ENCODE results near the gene HECW1.

Gene HECW1

GRCh38 chr7:43437001-43437400, 324.6 kb downstream of the HECW1 start (continued):
- no peak for TF ChIP-seq ZBTB6 (tag by site-specific recombination; IDR thresholded peaks at IDR 0.05)
- no peak for TF ChIP-seq ZNF398 (tag by site-specific recombination; IDR thresholded peaks at IDR 0.05)
- TF ChIP-seq ZNF548 (tag by site-specific recombination; IDR thresholded peaks at IDR 0.05), result no peak
- TF ChIP-seq PATZ1 (tag by site-specific recombination; IDR thresholded peaks at IDR 0.05), result no peak
- no peak for TF ChIP-seq ZNF837 (tag by site-specific recombination; IDR thresholded peaks at IDR 0.05)
- TF ChIP-seq ZNF280C (tag by site-specific recombination; IDR thresholded peaks at IDR 0.05), result no peak
- TF ChIP-seq GLIS2 (tag by site-specific recombination; IDR thresholded peaks at IDR 0.05), result no peak
- TF ChIP-seq CTCF (tag by site-specific recombination; IDR thresholded peaks at IDR 0.05), result no peak
- no peak for TF ChIP-seq BCL6B (tag by site-specific recombination; IDR thresholded peaks at IDR 0.05)
- TF ChIP-seq ZBTB48 (tag by site-specific recombination; IDR thresholded peaks at IDR 0.05), result no peak
- TF ChIP-seq ZNF654 (tag by site-specific recombination; IDR thresholded peaks at IDR 0.05; ENCODE audit: low read depth), result no peak
- no peak for TF ChIP-seq ZSCAN30 (tag by site-specific recombination; IDR thresholded peaks at IDR 0.05)

- Histone ChIP-seq H3K27ac (ENCODE audit: extremely low read depth, low read depth, low read length) (no peak overlapping the region), H3K36me3 (ENCODE audit: control insufficient read depth in 2 of 2, insufficient read depth in 1 of 2, low read length in 2 of 2) (no peaks in the 10 kb centered on the region), H3K4me3 (ENCODE audit: low read depth, low read length) (no peak overlapping the region), H3K9me3 (ENCODE audit: control insufficient read depth, insufficient read depth, low read depth, low read length) (no peaks in the 10 kb centered on the region), H3K4me1 (ENCODE audit: control insufficient read depth, insufficient read depth, low read length) (no peaks in the 10 kb centered on the region)
- ChIA-PET CTCF (interaction anchor here (0.7 to 5.5 kb wide), 29 partner anchors 10 to 1498 kb away, joined by 3 to 45 read pairs (median 4); partner anchors contain the start of genes MRPL32 and PSMA2), POLR2A (interaction anchor here (1.2 kb wide), 1 partner anchor 144 kb away, joined by 3 read pairs; the partner anchor contains the start of gene STK17A)
- TF ChIP-seq ZNF664 (tag by site-specific recombination; IDR thresholded peaks at IDR 0.05), result no peak
- no peak for TF ChIP-seq ZBTB10 (tag by site-specific recombination; IDR thresholded peaks at IDR 0.05)
- no peak for TF ChIP-seq ZNF112 (tag by site-specific recombination; IDR thresholded peaks at IDR 0.05)
- TF ChIP-seq ZNF623 (tag by site-specific recombination; IDR thresholded peaks at IDR 0.05), result no peak
- TF ChIP-seq ZSCAN5A (tag by site-specific recombination; IDR thresholded peaks at IDR 0.05), result no peak
- no peak for TF ChIP-seq ZNF416 (tag by site-specific recombination; IDR thresholded peaks at IDR 0.05)
- no peak for TF ChIP-seq MZF1 (tag by site-specific recombination; IDR thresholded peaks at IDR 0.05; ENCODE audit: borderline replicate concordance)
These were observed 326.5 kb downstream of the HECW1 start for GRCh38 chr7:43438897-43439479.
